GM12872 (cell line): ENCODE results near the gene RPS6KA1.

Experiments used
- CTCF ChIP-seq: IDR thresholded peaks from 3 replicates; pipeline ENCODE4 v1.5.1; 2011; ENCODE audit warnings: low read depth, mild to moderate bottlenecking, low read length, moderate library complexity; ENCODE audit not compliant: insufficient read depth

RPS6KA1 gene

GRCh38 chr1:26556111-26556510 lies 26.6 kb downstream of the RPS6KA1 start:
- no peak for TF ChIP-seq CTCF

GRCh38 chr1:26557008-26557407 lies 27.4 kb downstream of the RPS6KA1 start:
- no peak for TF ChIP-seq CTCF

GRCh38 chr1:26558685-26559048 lies 29.1 kb downstream of the RPS6KA1 start:
- TF ChIP-seq CTCF = no peak

GRCh38 chr1:26560403-26560780 lies 30.8 kb downstream of the RPS6KA1 start:
- TF ChIP-seq CTCF = no peak

GRCh38 chr1:26570287-26570686 lies 40.7 kb downstream of the RPS6KA1 start:
- TF ChIP-seq CTCF = no peak

- TF ChIP-seq CTCF = no peak
Measured at GRCh38 chr1:26571381-26571780, 41.8 kb downstream of the RPS6KA1 start.

- no peak for TF ChIP-seq CTCF
Measured at GRCh38 chr1:26574018-26574417, 44.5 kb downstream of the RPS6KA1 start.

GRCh38 chr1:26574719-26575251 lies 45.2 kb downstream of the RPS6KA1 start:
- TF ChIP-seq CTCF = no peak
